Transverse colon (tissue), 4 donors: ENCODE results near the gene SNX8.

Experiments
- CTCF ChIP-seq, 5 experiments: fragments of 200-600 bp in 3 of 5; fragments of 450-650 bp in 2 of 5; sonication (generic) in 3 of 5; IDR thresholded peaks; 1 replicate in 2 of 5; 2 replicates in 3 of 5; pipeline ENCODE4 v1.5.1; 2016 to 2017; ENCODE audit warnings: antibody characterized with exemption in 5 of 5, inconsistent platforms in 3 of 5, mild to moderate bottlenecking in 2 of 5, moderate library complexity in 1 of 5
- EP300 ChIP-seq: sonication (generic); formaldehyde crosslinking; IDR thresholded peaks from one replicate; pipeline ENCODE4 v1.6.1; 2017; ENCODE audit warnings: antibody characterized with exemption, low read depth
- POLR2A ChIP-seq: fragments of 450-650 bp; IDR thresholded peaks from one replicate; pipeline ENCODE4 v1.6.1; 2016; ENCODE audit warnings: antibody characterized with exemption, mild to moderate bottlenecking, moderate library complexity
- POLR2AphosphoS5 ChIP-seq, 3 donors: sonication (generic); formaldehyde crosslinking; IDR thresholded peaks; one replicate each; pipeline ENCODE4 v1.6.1; 2016; ENCODE audit warnings: antibody characterized with exemption in 3 of 3

DNA sequence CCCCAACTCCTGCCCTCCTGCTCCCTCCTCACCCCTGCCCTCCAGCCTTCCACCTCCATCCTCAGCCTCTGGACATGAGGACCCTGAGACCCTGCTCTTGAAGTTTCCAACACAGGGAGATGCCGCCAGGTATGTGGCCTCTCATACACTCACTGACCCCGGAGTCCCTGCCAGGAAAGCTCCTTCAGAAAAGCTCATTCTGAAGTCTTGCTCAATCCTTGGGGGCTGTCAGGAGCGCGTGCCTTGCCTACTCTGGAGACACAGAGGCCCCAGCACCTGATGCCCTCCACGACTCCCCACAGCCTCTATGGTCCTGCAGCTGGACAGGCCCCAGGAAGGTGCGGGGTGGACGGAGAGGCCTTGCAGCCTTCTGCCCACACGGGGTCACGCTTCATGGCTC, 61.2 kb downstream of the SNX8 start:
- TF ChIP-seq CTCF (IDR thresholded peaks at IDR 0.05) = no peak
- no peak for TF ChIP-seq POLR2AphosphoS5 (IDR thresholded peaks at IDR 0.05)
- TF ChIP-seq POLR2A = no peak
- no peak for TF ChIP-seq EP300
